Measurements from ENCODE around the gene ABCB6.
"Not testable (repeated sequence)": the region's sequence is repeated elsewhere in the genome, so short reads cannot be mapped to it uniquely, and the experiment has no call there.

The ABCB6 gene

DNA sequence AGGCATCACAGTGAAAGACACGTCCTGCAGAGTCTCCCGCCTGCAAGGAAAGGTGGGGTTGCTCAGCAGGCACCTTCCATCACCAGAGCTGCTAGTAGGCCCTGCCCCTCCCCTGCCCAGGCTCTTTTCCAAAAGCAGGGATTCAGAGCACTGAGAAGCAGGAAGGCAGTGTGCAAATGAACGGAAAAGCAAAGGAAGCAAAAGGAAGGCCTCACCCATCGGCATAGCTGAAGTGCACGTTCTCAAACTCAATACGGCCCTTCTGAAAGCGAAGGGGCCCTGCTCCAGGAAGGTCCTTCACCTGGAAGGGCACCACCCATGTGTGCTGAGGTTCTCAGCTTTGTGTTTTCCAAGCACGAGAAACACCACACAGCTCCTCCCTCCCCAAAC lies 5.7 kb downstream of the ABCB6 start:
- DNase-seq = no peak

DNA sequence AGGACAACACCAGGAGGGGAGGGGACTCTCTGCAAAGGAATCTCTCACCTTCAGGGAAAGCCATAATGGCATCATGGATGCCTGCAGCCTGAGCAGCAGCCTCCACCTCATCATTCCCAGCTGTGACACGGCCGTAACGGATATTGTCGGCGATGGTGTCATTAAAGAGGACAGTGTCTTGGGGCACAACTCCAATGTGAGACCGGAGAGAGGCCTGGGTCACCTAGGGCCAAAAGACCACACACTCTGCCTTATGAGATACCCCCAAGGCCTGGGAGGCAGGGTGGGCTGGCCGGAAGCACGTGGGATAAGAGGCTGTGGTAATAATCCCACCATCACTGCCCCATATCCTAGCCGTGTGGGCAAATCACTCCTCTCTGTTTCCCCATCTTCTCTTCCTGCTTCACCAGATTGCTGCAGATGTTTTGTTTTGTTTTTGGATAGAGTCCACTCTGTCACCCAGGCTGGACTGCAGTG lies 7.8 kb downstream of the ABCB6 start:
- no peak for DNase-seq

DNA sequence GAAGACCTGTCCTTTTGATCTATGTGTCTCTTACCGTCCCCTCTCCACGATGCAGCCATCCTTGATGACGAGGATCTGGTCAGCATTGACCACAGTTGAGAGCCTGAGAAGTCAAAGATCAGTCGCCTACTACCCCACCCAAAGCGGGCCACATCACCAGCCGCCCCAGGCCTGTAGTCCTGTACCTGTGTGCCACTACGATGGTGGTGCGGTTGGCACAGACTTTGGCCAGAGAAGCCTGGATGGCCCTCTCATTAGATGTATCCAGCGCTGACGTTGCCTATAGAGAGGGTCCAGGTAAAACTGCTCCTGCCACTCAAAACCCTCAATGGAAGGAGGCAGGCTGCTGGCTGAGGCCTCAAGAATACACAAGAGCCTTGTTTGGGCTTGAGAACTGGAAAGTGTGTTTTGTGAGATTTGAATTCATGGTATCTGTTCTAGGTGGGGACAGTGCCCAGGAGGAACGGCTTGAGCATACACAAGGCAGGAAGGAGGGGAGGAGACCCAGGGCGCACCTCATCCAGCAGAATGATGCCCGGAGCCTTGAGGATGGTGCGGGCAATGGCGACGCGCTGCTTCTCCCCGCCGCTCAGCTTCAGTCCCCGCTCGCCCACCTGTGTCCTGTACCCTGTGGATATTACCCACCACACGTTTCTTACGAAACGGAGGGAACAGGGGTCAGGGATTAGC lies 8.4 kb downstream of the ABCB6 start:
- no peak for DNase-seq

DNA sequence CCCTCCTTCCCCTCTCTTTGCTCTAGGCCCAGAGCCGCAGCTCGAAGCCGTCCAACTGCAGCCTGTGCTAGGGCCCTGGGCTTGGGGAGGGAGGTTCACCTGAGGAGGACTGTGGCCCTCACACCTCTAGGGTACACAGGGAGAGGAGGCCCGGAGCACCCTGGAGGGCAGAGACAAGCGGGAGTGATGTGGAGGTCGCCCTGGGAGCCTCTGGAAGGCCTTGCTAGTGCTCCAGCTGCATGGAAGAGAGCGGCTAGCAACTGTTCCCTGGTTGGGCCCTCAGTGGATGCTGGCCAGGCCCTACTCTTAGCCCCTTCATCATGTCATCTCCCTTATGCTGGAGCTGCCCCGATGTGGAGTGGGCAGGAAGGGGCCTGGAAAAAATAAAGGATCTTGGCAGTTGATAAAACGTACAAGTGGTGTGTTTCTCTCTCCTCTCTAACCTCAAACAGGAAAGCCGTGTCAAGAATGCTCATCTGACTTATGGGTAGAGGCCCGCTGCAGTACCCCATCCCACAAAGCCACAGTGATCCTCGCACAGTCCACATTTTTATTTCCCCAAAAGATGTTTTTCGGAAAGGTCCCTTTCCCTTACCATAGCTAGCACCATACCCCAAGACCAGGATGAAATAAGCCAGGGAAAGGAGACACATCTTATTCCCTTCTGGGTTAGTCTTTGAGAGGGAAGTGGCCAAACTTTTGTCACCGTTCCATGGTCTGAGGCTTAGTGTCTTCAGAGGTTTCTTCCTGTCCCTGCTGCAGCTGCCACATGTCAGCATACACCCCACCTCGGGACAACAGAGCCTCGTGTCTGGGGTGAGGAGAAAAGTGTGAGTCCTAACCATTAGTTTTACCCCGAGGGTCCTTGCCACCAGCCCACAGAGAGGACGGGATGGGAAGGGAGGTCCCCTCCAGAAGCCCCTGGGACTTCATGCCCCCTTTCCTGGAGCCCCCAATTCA lies 9.2 kb downstream of the ABCB6 start:
- no peak for DNase-seq

DNA sequence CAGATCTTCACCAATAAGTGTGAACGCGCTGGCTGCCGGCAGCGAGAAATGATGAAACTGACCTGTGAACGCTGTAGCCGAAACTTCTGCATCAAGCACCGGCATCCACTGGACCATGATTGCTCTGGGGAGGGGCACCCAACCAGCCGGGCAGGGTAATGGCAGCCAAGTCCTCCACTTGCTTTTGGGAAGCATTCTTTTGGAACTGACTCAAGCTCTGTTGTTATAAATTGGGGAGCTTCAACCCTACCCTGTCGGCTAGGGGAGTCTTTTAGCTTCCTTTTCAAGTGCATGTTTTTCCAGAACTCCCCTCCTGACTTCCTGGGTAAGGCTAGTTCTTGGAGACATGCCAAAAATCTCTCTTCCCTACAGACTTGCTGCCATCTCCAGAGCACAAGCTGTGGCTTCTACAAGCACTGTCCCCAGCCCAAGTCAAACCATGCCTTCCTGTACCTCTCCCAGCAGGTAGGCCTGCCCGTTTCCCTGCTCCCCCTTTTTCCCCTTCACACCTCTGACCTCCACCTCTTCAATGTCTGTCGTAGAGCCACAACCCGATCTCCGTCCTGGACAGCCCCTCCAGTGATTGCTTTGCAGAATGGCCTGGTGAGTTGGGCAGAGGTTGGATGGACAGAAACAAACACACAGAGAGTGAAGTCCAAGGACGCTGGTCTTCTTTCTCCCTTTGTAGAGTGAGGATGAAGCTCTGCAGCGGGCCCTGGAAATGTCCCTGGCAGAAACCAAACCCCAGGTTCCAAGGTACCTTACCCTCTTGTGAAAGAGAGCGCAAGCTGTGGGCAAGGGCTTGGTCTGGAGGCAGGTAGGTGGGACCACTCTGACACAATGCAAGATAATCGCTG lies 10.6 kb downstream of the ABCB6 start:
- peak; percentile 56 for DNase-seq

DNA sequence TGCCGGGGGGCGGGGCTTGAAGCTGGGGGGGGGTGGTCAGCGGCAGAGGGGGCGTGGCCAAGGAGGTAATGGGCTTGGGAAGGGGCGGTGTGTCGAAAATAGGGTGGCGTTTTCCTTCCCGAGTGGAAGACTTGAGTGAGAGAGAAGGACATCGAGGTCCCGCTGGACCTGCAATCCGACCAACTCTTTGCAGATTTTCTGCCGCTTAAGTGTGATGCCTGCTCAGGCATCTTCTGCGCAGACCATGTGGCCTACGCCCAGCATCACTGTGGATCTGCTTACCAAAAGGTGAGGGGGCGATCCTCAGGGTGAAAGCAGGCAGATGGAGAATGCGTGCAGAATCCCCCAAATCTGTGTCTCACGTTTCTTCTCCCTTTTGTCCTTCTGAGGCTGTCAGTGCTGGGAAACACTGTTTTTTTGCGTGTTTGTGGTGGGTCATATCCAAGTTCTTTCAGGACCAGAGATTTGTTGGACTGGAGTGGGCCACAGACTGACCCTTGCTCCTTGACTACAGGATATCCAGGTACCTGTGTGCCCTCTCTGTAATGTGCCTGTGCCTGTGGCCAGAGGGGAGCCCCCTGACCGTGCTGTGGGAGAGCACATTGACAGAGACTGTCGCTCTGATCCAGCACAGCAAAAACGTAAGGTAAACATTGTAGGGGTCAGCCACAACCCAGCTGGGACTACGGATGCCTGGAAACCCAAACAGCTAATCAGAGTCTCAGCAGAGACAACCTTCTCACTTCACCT lies 11.4 kb downstream of the ABCB6 start:
- no peak for DNase-seq

DNA sequence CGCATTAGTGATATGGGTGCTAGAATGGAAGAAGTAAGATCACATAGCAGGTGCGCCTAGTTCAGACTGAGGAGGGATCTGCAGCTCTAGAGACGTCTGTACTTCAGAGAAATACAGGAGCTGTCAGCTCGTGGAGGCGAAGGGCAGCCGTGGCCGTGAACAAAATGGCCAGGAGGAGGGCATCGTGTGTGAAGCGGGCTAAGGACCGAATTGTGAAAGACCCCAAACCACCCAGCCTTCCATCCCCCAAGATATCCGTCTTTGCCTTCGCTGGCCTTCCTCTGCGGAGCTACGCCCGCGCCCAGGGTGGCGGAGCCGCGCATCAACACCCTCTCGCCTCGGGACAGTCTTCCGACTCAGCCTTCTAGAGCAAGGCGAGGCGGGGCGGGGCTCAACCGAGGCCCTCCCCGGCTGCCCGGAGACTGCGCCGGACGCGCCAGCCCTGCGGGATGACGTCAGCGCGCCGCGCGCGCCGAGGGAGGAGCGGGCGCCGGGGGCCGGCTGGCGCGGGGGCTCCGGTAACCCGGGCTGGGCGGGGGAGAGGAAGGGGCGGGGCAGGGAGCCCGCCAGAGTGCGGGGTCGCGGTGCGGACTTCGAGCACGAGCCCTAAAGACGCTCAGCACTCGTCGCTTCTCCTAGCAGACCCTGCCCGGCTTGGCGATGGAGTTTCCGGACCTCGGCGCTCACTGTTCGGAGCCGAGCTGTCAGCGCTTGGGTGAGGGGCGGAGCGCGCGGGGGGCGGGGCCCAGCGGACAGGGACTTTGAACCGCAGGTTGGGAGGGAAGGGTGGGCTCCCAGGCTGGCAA lies 12.2 kb downstream of the ABCB6 start, which contains the start of gene ZFAND2B:
TSS of gene ZFAND2B (plus strand) at position 455 of the 806 bp plus-strand sequence. CDS start at position 661, 206 bp downstream.
- peak; percentile 93 for DNase-seq

DNA sequence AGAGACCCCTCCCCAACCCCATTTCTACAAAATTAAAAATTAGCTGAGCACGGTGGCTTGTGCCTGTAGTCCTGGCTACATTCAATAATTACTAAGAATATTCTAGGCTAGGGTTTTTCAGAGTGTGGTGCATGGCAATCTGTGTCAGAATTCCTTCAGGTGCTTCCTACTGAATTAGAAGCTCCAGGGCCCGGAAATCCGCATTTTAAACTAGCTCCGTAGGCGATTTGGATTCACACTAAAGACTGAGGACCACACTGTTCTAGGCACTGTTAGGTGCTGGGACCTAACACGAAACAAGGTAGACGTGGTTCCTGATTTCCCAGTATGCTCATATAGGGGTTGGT lies 12.8 kb downstream of the ABCB6 start:
- no peak for DNase-seq

DNA sequence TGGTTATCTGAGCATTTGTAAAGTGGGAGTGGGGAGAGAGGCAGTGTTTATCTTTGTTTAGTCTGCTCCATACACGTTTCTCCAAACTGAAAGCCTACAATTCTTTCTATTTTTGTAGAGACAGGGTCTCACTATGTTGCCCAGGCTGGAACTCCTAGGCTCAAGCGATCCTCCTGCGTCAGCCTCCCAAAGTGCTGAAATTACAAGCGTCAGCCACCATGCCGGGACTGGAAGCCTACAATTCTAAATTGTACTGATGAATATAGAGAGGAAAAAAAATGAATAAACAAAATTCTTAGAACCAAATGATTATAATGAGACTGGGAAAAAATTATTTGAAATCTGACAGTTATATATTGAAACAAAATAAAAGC lies 13.6 kb downstream of the ABCB6 start:
- no peak for DNase-seq

DNA sequence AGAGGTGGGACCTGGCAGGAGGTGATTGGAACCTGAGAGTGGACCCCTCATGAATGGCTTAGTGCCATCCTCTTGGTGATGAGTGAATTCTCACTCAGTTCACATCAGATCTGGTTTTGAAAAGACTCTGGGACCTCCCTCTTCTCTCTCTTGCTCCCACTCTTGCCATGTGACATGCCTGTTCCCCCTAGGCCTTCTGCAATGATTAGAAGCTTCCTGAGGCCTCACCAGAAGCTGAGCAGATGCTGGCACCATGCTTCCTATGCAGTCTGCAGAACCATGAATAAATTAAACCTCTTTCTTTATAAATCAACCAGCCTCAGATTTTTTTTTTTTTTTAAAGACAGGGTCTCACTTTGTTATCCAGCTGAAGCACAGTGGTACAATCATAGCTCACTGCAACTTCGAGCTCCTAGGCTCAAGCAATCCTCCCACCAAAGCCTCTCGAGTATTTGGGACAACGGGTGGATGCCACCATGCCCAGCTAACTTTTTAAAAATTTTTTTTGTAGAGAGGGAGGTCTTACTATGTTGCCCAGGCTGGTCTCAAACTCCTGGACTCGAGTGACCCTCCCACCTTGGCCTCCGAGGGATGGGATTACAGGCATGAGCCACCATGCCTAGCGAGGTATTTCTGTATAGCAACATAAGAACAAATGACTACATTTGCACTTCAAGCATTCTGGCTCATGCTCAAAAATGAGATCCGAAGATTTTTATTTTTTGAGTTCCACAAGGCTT lies 14.2 kb downstream of the ABCB6 start:
- no peak for DNase-seq

DNA sequence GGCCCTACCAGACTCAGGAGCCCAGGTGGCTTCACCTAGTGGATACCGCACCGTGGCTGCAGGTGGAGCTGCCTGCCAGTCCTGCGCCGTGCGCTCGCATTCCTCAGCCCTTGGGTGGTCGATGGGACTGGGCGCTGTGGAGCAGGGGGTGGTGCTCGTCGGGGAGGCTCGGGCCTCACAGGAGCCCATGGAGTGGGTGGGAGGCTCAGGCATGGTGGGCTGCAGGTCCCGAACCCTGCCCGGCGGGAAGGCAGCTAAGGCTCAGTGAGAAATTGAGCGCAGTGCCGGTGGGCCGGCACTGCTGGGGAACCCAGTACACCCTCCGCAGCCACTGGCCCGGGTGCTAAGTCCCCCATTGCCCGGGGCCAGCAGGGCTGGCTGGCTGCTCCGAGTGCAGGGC lies 17.4 kb downstream of the ABCB6 start:
- DNase-seq = not testable (repeated sequence)

DNA sequence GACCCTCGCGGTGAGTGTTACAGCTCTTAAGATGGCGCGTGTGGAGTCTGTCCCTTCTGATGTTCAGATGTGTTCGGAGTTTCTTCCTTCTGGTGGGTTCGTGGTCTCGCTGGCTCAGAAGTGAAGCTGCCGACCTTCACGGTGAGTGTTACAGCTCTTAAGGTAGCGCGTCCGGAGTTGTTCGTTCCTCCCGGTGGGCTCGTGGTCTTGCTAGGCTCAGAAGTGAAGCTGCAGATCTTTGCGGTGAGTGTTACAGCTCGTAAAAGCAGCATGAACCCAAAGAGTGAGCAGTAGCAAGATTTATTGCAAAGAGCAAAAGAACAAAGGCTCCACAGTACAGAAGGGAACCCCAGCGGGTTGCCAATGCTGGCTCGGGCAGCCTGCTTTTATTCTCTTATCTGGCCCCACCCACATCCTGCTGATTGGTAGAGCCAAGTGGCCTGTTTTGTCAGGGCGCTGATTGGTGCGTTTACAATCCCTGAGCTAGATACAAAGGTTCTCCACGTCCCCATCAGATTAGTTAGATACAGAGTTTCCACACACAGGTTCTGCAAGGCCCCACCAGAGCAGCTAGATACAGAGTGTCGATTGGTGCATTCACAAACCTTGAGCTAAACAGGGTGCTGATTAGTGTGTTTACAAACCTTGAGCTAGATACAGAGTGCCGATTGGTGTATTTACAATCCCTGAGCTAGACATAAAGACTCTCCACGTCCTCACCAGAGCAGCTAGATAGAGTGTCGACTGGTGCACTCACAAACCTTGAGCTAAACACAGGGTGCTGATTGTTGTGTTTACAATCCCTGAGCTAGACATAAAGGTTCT lies 18.0 kb downstream of the ABCB6 start:
- DNase-seq = not testable (repeated sequence)

DNA sequence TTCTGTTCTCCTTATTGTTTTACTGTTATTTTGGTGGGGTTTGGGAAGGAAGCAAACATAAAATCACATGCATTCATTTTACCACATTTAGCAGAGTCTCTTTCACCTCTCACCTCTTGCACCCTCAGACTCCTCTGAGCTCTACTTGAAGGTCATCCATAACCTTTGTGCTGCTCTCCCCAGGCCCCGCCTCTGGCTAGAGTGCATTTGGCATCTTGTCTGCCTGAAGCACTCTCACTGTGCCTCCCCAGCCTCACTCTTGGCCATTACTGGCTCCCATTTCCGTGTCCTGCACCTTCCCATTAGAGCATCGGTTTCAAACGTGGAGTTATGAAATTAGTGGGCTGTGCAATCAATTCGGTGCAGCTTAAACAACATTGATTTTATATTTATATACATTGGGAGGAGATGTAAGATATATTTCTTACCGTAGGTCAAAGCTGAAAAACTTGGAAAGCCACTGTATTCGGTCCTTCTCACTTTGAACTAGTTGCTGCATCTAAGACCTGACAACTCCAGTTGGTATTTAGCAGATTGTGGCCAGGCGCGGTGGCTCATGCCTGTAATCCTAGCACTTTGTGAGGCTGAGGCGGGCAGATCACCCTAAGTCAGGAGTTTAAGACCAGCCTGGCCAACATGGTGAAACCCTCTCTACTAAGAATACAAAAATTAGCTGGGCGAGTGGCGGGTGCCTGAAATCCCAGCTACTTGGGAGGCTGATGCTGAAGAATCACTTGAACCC lies 19.1 kb downstream of the ABCB6 start:
- DNase-seq = no peak

DNA sequence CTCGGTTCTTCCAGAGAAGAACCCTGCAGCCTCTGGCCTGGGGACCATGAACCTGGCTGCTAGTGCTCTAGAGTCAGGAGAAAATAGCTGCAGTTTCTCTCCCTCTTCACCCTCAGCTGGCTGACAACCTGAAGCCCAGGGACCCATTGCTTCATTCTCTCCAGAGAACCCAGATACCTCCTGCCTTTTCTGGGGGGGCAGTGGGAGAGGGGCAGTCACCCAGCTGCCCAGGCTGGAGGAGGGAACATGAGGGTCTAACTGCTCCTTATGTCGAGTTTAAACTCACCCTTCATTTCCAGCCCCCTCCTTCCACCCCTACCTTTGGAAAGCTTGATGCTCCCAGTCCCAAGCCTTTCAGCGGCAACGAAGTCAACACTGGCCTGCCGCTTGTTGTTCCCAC lies 19.8 kb downstream of the ABCB6 start:
- DNase-seq = no peak

DNA sequence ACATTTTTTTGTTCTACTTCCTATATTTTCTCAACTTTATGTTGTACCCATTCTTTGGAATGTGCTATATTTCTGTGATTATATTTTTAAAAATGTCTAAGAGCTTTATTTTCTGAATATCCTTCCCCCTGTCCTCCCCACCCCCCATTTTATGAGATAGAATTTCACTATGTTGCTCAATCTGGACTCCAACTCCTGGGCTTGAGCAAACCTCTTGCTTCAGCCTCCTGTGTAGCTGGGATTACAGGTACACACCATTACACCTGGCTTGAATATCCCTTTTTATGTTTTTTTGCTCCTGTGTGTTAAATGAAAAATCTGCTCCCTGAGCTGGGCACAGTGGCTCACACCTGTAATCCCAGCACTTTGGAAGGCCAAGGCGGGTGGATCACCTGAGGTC lies 21.4 kb downstream of the ABCB6 start:
- no peak for DNase-seq

DNA sequence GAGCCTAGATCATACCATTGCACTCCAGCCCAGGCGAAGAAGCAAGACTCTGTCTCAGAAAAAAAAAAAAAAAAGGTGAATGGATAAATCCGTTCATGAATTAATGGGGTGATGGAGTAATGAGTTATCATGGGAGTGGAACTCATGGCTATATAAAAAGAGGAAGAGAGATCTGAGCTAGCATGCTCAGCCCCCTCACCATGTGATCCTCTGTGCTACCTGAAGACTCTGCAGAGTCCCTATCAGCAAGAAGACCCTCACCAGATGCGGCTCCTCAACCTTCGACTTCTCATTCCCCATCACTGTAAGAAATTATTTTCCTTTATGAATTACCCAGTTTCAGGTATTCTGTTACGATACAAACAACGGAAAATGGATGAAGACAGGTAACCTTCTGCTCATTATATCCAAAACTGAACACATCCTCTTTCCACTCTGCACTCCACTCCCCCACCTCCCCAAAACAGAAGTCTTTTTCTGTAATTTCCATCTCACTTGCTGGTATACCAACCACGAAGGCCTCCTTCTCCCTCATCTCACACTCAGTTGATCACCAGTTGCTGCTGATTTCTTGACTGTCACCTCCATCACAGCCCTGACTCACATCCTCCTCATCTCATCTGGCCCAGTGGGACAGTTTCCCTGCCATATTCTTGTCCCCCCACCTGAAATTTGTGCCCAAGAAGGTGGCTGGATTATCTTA lies 31.9 kb downstream of the ABCB6 start:
- DNase-seq = no peak

DNA sequence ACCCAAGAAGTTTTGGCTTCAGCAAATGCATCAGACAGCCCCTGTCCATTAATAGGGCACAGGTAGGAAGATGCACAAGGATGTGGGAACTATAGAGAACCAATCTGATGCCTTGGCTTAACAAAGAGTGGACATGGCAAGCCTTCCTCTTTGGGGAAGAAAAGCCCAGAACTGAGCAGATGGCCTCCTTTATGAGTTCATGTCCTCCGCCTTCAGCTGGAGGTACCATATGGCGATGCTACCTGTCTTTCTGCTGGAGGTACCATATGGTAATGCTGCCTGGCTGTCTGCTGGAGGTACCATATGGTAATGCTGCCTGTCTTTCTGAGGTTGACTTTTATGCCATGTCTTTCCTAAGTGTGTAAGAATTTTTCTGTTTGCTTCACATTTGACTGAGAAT lies 34.6 kb downstream of the ABCB6 start:
- DNase-seq = no peak

DNA sequence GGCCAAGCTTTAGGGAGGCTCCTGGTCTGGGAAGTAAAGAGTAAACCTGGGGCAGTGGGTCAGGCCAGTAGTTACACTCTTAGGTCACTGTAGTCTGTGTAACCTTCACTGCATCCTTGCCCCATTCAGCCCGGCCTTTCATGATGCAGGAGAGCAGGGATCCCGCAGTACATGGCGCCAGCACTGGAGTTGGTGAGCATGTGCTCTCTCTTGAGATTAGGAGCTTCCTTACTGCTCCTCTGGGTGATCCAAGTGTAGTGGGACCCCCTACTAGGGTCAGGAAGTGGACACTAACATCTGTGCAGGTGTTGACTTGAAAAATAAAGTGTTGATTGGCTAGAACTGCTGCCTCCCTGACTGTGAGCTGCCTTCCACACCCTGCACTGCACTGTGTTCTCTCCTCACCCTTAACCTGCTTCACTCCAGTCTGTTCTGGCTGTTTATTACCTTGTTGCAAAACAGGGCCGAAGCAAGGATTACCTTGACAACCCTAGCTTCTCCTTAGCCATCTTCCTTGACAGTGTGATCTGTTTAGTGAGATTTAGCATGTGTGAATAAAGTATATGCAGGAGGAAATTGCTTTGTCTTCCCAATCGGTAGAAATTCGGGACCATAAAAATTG lies 35.5 kb downstream of the ABCB6 start:
- no peak for DNase-seq
